Eye (tissue), 1 donor: ENCODE results near the gene CLBA1.
"Not testable (repeated sequence)": the region's sequence is repeated elsewhere in the genome, so short reads cannot be mapped to it uniquely, and the experiment has no call there.

ENCODE experiments used
- DNase-seq: peaks from one replicate; pipeline ENCODE4 v3.0.0-alpha.2; 2015

Gene CLBA1

DNA sequence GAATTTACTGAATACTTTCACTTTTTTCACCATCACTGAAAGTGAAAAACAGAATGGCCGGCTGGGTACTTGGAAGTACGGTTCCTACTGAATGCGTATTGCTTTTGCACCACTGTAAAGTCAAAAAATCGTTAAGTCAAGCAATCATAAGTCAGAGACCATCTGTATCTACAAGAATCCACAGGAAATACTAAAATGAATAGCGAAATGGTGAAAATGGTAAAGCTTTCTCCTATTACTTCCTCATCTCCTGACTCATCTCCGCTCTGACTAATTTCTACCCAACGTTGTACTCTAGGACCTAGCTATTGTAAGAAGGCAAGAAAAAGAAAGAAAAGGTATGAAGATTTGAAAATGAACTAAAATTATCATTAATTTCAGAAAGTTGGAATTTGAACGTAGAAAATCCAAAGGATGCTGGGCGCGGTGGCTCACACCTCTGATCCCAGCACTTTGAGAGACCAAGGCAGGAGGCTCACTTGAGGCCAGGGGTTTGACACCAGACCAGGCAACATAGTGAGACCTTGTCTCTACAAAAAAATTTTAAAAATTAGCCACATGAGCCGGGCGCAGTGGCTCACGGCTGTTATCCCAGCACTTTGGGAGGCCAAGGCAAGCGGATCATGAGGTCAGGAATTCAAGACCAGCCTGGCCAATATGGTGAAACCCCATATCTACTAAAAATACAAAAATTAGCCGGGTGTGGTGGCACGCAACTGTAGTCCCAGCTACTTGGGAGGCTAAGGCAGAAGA, 40.6 kb downstream of the CLBA1 start:
- no peak for DNase-seq

- no peak for DNase-seq
Observed at GRCh38 chr14:105026802-105027563, 41.4 kb downstream of the CLBA1 start.

DNA sequence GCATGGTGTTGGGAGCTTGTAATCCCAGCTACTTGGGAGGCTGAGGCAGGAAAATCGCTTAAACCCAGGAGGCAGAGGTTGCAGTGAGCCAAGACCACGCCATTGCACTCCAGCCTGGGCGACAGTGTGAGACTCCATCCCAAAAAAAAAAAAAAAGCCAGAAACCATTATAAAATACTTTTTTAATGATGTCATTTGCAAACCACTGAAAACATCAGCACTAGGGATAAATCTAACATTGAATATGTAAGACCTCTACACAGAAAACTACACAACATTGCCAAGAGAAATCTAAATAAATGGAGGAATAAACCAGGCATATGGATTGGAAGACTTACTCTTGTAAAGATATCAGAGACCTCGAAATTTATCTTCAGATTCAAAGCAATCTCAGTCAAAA, 42.1 kb downstream of the CLBA1 start:
- DNase-seq: not testable (repeated sequence)

GRCh38 chr14:105028251-105028927, 42.8 kb downstream of the CLBA1 start:
- no peak for DNase-seq

DNA sequence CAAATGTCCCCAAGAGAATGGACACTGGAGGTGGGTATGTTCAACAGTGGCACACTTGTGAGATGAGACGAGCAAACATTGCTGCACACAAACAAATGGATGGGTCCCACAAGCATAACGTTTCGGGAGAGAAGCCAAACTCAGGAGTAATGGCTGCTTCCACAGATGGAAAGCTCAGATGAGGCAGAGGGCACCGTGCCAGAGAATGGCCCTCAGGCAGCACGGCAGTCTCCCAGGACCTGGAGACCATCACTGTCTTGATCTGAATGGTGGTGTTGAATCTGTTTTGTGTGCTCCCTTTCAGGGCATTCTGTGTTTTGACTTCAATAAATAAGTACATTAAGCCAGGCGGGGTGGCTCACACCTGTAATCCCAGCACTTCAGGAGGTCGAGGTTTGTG, 43.8 kb downstream of the CLBA1 start:
- DNase-seq: no peak

- DNase-seq: no peak
Observed at GRCh38 chr14:105030194-105030593, 44.6 kb downstream of the CLBA1 start.

GRCh38 chr14:105030836-105031396, 45.3 kb downstream of the CLBA1 start:
- no peak for DNase-seq

GRCh38 chr14:105032451-105032901, 46.9 kb downstream of the CLBA1 start:
- DNase-seq: not testable (repeated sequence)

- DNase-seq: peak; percentile 26
Observed at GRCh38 chr14:105033412-105033900, 47.9 kb downstream of the CLBA1 start.

- DNase-seq: no peak
Observed at GRCh38 chr14:105034315-105035039, 48.9 kb downstream of the CLBA1 start.

DNA sequence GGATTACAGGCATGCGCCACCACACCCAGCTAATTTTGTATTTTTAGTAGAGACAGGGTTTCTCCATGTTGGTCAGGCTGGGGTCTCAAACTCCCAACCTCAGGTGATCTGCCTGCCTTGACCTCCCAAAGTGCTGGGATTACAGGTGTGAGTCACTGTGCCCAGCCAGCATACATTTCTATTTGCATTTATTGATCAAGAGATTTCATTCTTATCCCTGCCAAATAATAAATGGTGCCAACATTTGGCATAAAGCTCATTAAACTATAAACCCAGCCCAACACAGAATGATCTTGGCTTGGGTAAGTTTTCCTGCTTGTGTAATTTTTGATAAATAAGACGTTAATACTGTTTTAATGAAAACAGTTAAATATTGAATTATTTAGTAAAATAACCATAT, 50.0 kb downstream of the CLBA1 start:
- DNase-seq: not testable (repeated sequence)

DNA sequence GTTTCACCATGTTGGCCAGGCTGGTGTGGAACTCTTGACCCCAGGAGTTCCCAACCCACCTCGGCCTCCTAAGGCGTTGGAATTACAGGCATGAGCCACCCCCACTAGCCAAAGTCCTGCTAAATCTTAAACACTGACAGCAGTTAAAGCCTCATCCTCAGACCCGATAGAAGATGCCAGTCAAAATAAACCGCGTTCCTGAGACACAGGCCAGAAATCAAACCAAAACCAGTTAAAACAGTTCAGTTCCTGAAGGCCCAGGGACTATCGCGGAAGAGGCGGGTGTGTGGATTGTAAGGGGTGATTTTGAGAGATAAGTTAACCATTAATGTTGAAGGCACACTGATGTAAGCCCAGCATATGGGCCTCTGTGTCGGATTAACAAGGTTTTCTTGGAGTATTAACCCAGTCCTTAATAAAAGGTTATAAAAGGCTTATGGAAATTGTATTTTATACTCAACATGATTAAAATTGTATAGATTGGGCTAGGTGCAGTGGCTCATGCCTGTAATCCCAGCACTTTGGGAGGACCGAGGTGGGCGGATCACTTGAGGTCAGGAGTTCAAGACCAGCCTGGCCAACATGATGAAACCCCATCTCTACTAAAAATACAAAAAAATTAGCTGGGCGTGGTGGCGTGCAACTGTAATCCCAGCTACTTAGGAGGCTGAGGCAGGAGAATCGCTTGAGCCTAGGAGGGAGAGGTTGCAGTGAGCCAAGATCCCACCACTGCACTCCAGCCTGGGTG, 54.0 kb downstream of the CLBA1 start:
- no peak for DNase-seq

DNA sequence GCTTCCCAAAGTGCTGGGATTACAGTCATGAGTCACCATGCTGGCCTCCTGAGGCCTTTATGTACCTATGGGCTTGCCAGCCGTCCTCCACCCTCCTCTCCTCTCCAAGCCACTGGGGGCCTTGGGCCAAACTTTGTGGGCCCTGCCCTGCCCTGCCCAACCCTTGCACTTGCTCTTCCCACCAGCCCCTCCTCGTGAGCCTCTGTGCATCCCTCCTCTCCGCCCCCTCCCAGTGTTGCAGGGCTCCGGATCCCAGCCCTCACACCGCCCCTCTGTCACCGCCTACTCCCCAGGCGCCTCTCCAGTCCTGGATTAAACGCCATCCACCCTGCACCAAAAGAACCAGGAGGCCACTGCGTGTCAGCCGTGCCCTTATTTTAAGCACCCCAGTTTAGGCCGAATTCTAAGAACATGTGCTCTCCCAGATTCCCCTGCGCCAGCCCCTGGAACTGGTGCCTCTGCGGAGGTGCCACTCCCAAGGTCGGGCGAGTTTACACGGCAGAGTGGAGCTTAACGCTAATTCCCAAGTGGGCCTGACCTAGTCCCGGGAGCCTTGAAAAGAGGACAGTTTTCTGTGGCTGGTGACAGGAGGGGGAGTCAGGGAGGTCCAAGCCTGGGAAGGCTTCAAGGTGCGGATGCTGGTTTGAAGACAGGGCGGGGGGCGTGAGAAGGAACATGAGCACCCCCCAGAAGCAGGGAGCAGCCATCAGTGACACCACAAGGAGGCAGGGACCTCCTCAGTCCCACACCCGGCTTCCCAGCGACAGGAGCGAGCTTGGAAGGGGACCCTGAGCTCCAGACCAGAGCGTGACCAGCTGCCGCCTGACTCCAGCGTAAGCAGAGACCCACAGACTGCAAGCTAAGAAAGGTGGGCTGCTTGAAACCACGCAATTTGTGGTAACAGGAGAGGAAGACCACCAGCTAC, 56.5 kb downstream of the CLBA1 start:
- no peak for DNase-seq

GRCh38 chr14:105042813-105043212, 57.2 kb downstream of the CLBA1 start:
- DNase-seq: no peak

DNA sequence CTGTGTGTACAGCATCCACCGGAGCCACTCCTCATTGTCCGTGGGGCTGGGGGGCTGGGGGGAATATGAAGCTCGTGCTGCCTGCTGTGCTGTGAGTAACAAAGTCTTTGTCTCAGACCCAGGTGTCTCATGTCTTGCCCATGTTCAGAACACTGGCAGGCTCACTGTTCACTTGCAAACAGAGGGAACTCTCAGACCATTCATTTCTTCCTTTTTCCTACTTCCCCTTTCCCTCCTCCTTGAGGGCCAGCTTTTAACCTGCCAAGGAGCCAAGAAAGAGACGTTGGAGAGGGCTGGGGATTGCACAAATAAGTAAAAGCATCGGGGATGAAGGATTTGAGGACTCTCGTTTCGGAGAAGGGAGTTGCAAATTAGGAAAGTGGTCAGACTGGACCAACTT, 58.1 kb downstream of the CLBA1 start:
- DNase-seq: no peak
